Stimulated activated CD4-positive, alpha-beta T cell treated with anti-CD3 and anti-CD28 coated beads, TNF-alpha, amount 100 ng/mL, for 24 hours (primary cell): ENCODE data around the gene IP6K3.

ENCODE experiments used
- DNase-seq, 3 experiments: peaks; one replicate each; pipeline ENCODE4 v3.0.0-alpha.2; 2020; ENCODE audit warnings: low read depth in 3 of 3

Gene IP6K3

DNA sequence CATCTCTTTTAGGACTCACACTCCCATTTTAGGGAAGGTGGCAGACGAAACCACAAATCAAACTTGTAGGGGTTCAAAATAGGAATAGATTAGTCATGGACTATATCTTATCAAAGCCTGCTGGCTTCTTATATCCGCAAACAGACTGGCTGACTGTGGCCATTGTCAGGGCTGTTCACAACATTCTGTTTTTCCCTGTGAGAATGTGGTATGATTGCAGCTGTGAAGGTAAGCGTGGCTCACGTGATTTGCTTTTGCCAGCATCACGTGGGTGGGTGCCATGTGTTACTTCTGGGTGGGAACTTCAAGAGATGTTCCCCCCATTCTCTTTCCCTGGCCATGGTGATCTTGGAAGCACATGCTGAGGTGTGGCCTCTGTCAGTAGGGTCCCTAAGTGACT, 5.9 kb downstream of the IP6K3 start:
- no peak for DNase-seq

DNA sequence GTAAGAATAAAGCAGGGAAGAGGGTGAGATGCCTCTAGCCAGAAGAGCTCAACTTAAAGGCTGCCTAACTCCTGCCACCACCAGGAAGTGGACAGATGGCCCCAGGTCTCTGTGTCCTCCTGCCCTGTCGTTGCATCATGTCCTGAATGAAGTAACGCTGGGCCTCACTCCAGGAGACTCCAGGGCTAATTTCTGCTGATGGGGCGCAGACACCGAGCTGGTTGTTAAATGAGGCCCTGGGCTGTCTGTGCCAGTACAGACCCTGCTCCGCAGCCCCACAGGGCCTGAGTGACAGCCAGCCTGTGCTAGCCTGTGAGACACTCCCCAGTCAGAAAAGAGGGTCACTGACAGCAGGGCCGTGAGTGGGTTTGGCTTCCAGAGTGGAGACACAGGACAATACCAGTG, 6.5 kb downstream of the IP6K3 start:
- no peak for DNase-seq

GRCh38 chr6:33739571-33739970, 7.1 kb downstream of the IP6K3 start:
- DNase-seq, result no peak

GRCh38 chr6:33738879-33739278, 7.8 kb downstream of the IP6K3 start:
- no peak for DNase-seq

DNA sequence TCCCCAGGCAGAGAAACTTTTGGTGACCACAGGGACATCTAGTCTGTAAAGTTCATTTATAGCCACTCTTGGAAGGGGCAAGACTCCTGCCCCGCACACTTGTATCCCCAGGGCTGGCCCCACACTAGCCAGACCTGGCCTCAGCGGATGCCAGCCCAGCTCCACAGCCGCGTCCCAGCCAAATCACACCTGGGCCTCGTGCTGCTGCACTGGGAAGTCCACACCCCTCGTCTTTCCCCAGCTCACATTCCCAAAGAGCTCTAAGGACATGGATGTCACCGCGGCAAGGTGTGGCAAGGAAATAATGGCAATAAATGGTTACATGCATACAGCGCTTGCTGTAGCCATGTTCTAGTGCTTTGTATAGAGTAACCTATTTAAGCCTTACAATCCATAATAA, 8.6 kb downstream of the IP6K3 start:
- DNase-seq, result no peak

DNA sequence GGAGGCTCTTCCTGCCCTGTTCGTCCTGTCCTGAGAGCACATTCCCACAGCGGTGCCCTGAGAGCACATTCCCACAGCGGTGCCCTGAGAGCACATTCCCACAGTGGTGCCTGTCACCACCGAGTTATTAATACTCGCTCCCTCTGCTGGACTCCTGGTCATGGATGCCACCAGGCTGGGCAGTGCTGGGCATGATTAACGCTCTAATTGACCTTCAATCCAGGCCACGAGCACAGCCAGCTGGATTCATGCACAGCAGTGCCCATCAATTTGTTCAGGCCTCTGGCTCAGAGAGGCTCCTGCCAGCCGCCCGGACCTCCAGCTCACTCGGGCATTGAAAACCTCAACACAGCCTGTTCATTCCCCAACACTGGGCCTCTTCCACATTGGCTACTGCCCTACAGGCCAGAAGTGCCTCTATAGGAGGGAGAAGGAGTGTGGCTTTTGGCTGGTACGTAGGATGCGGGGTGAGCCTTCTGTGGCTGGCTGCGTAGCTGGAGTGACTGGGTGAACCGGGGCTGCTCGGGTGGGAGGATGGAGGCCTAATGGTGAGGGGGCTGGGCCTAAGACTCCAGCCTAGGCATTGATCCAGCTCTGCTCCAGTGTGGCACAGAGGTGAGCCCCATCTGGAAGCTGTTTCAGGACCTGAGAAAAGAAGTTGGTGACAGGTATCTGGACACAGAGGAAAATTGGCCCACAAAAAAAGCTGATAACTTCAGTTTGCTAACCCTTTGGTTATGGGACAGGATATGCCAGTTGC, 9.3 kb downstream of the IP6K3 start:
- no peak for DNase-seq

- DNase-seq, result no peak
These were observed 11.5 kb downstream of the IP6K3 start for GRCh38 chr6:33735216-33735615.

DNA sequence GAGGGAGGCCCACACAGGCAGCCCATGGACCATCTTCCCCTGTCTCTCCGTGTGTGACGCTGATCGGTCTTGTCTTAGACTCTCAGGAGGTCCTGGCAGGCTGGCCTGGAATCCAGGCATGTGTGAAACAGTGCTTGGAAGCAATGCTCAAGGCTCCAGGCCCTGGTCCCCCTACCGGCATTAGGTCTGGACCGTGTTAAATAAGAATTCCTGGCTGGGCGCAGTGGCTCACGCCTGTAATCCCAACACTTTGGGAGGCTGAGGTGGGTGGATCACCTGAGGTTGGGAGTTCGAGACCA, 13.0 kb downstream of the IP6K3 start:
- DNase-seq, result no peak

GRCh38 chr6:33732817-33733708, 13.6 kb downstream of the IP6K3 start:
- no peak for DNase-seq

GRCh38 chr6:33732385-33732784, 14.3 kb downstream of the IP6K3 start:
- DNase-seq, result no peak

DNA sequence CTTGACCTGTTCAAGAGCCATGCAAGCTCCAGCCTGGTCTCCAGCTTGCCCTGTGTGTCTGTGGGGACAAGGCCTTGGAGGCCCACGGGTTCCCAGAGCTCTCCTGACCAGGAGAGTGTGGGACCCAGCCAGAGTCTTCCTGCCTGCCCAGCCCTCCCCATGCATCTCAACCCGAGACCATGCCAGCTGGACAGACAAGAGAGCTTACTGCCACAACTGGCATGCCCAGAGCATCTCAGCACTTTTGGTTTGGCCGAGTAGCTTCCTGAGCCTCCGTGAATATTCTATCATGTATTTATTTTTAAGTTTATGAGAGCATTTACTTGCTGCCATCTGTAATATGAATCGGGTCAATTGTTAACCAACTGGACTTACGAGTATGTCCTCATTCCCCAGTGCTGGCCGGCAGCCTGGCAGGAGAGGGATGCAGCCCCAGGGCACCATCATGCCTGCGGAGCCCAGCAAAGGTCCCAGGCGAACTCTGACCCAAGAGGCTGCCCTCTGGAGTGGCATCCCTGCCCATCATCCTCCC, 14.9 kb downstream of the IP6K3 start:
- no peak for DNase-seq

GRCh38 chr6:33731035-33731434, 15.7 kb downstream of the IP6K3 start:
- no peak for DNase-seq

GRCh38 chr6:33730611-33731010, 16.1 kb downstream of the IP6K3 start:
- DNase-seq, result no peak

- DNase-seq, result no peak
These were observed 17.6 kb downstream of the IP6K3 start for GRCh38 chr6:33729059-33729458.

GRCh38 chr6:33728438-33728837, 18.3 kb downstream of the IP6K3 start:
- DNase-seq, result no peak

GRCh38 chr6:33727932-33728331, 18.8 kb downstream of the IP6K3 start:
- DNase-seq, result no peak

GRCh38 chr6:33727126-33727525, 19.6 kb downstream of the IP6K3 start:
- no peak for DNase-seq

- DNase-seq, result no peak
These were observed 20.0 kb downstream of the IP6K3 start for GRCh38 chr6:33726696-33727095.

DNA sequence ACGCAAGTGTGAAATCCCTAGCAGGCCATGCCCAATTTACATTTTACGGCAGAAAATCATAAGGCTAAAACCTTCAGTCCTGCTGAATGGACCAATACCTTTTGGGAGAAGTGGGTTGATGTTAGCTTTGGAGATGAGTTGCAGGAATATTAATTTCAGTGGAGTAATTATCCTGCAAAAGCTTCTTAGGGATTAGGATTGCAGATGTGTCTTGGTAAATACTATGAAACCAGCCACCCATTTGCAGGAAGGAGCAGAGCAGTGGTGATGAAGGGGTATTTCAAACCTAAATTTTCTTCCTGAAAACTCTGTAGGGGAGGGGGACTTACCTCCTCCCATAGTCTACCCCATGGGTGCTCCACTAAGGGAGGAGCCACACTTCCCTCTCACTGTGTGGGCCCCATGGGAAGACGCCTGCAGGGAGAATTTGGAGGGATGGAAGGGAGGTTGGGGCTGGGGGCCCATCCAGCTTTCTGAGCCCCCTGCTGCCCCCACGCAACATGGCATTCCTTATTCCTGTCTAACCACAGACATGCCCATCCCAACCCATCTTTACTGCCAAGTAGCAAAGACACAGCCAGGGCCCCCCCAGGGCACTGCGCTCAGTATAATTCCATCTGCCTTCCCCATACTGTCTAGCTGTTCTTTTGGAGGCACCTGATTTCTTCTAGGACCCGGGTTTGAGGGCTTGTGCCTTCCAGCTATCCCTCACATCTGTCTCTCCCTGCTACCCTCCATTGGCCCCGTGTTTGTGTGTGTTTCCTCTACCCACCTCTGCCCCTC, 20.6 kb downstream of the IP6K3 start:
- DNase-seq, result no peak

GRCh38 chr6:33725222-33725621, 21.5 kb downstream of the IP6K3 start:
- no peak for DNase-seq

GRCh38 chr6:33724102-33725023, 22.3 kb downstream of the IP6K3 start:
- DNase-seq, result no peak
